HEK293 (cell line): ENCODE measurements around the gene ADGRL1.

Experiments
- CTCF ChIA-PET: fragments of 350-600 bp; formaldehyde crosslinking; extraction: SDS; loops from one replicate; lab custom pipeline; 2021; ENCODE audit warnings: antibody characterized with exemption; lab: Yijun Ruan, JAX
- POLR2A ChIA-PET: fragments of 300-600 bp; formaldehyde crosslinking; extraction: SDS; loops from one replicate; lab custom pipeline; 2020; ENCODE audit warnings: antibody characterized with exemption, inconsistent platforms; lab: Yijun Ruan, JAX
- H3K27ac ChIP-seq: fragments of 200-500 bp; sonication (Bioruptor generic); 2 replicates; pipeline ENCODE4 v1.5.1; 2014; ENCODE audit warnings: low read depth, low read length, control low read depth, inconsistent platforms; ENCODE audit errors: extremely low read depth
- H3K36me3 ChIP-seq, 2 experiments: fragments of 200-500 bp in 1 of 2; sonication (Bioruptor generic) in 1 of 2; 1 replicate in 1 of 2; 2 replicates in 1 of 2; pipeline ENCODE4 v1.5.1; 2014 to 2017; ENCODE audit warnings: inconsistent platforms in 2 of 2, low read length in 2 of 2; ENCODE audit not compliant: control insufficient read depth in 2 of 2, insufficient read depth in 1 of 2
- H3K4me1 ChIP-seq: fragments of 200-500 bp; sonication (Bioruptor generic); 2 replicates; pipeline ENCODE4 v1.5.1; 2014; ENCODE audit warnings: mild to moderate bottlenecking, low read length, inconsistent platforms; ENCODE audit not compliant: control insufficient read depth, insufficient read depth
- H3K4me3 ChIP-seq: 2 replicates; pipeline ENCODE4 v1.5.1; 2011; ENCODE audit warnings: low read depth, mild to moderate bottlenecking, control low read depth, low read length, moderate library complexity
- H3K9me3 ChIP-seq: fragments of 200-500 bp; sonication (Bioruptor generic); 2 replicates; pipeline ENCODE4 v1.5.1; 2014; ENCODE audit warnings: low read depth, low read length, inconsistent platforms; ENCODE audit not compliant: control insufficient read depth, insufficient read depth
- ATF2 ChIP-seq: fragments of 450-650 bp; formaldehyde crosslinking; IDR thresholded peaks from 2 replicates; pipeline ENCODE4 v1.5.1; 2016; ENCODE audit warnings: missing biosample characterization, missing genetic modification characterization, low read depth
- IKZF3 ChIP-seq: fragments of 450-650 bp; IDR thresholded peaks from 2 replicates; pipeline ENCODE4 v1.5.0; 2018; ENCODE audit warnings: missing biosample characterization, mild to moderate bottlenecking, missing genetic modification characterization, moderate library complexity
- INSM2 ChIP-seq: fragments of 450-650 bp; formaldehyde crosslinking; IDR thresholded peaks from 2 replicates; pipeline ENCODE4 v1.5.1; 2016; ENCODE audit warnings: missing biosample characterization, missing genetic modification characterization
- OSR2 ChIP-seq: fragments of 450-650 bp; formaldehyde crosslinking; IDR thresholded peaks from 2 replicates; pipeline ENCODE4 v1.5.1; 2016; ENCODE audit warnings: missing biosample characterization, missing genetic modification characterization
- ZNF10 ChIP-seq: fragments of 450-650 bp; formaldehyde crosslinking; IDR thresholded peaks from 2 replicates; pipeline ENCODE4 v1.5.1; 2017; ENCODE audit warnings: missing biosample characterization, missing genetic modification characterization
- ZNF121 ChIP-seq: fragments of 450-650 bp; formaldehyde crosslinking; IDR thresholded peaks from 2 replicates; pipeline ENCODE4 v1.5.1; 2016; ENCODE audit warnings: missing biosample characterization, missing genetic modification characterization
- ZNF155 ChIP-seq: fragments of 450-650 bp; formaldehyde crosslinking; IDR thresholded peaks from 2 replicates; pipeline ENCODE4 v1.5.1; 2016; ENCODE audit warnings: missing biosample characterization, missing genetic modification characterization
- ZNF16 ChIP-seq: fragments of 450-650 bp; formaldehyde crosslinking; IDR thresholded peaks from 2 replicates; pipeline ENCODE4 v1.5.1; 2016; ENCODE audit warnings: low read depth, missing biosample characterization, missing genetic modification characterization
- ZNF169 ChIP-seq: fragments of 450-650 bp; formaldehyde crosslinking; IDR thresholded peaks from 2 replicates; pipeline ENCODE4 v1.5.1; 2016; ENCODE audit warnings: missing biosample characterization, missing genetic modification characterization
- ZNF19 ChIP-seq: fragments of 450-650 bp; formaldehyde crosslinking; IDR thresholded peaks from 2 replicates; pipeline ENCODE4; 2016; ENCODE audit warnings: missing biosample characterization, missing genetic modification characterization, low read depth
- ZNF2 ChIP-seq: fragments of 450-650 bp; formaldehyde crosslinking; IDR thresholded peaks from 2 replicates; pipeline ENCODE4 v1.5.1; 2016; ENCODE audit warnings: missing biosample characterization, missing genetic modification characterization
- ZNF280D ChIP-seq: fragments of 450-650 bp; formaldehyde crosslinking; IDR thresholded peaks from 2 replicates; pipeline ENCODE4 v1.5.1; 2016; ENCODE audit warnings: missing biosample characterization, missing genetic modification characterization
- ZNF311 ChIP-seq: fragments of 450-650 bp; formaldehyde crosslinking; IDR thresholded peaks from 2 replicates; pipeline ENCODE4 v1.5.1; 2017; ENCODE audit warnings: missing biosample characterization, missing genetic modification characterization, borderline replicate concordance
- ZNF404 ChIP-seq: fragments of 450-650 bp; formaldehyde crosslinking; IDR thresholded peaks from 2 replicates; pipeline ENCODE4 v1.5.1; 2017; ENCODE audit warnings: missing biosample characterization, missing genetic modification characterization
- ZNF571 ChIP-seq: fragments of 450-650 bp; formaldehyde crosslinking; IDR thresholded peaks from 2 replicates; pipeline ENCODE4 v1.5.0; 2017; ENCODE audit warnings: missing biosample characterization, missing genetic modification characterization
- ZNF626 ChIP-seq: fragments of 450-650 bp; sonication (Bioruptor Pico); formaldehyde crosslinking; IDR thresholded peaks from 2 replicates; pipeline ENCODE4 v1.5.1; 2018; ENCODE audit warnings: missing biosample characterization, missing genetic modification characterization, inconsistent platforms
- ZNF658 ChIP-seq: fragments of 450-650 bp; formaldehyde crosslinking; IDR thresholded peaks from 2 replicates; pipeline ENCODE4; 2016; ENCODE audit warnings: missing biosample characterization, missing genetic modification characterization

The ADGRL1 gene

DNA sequence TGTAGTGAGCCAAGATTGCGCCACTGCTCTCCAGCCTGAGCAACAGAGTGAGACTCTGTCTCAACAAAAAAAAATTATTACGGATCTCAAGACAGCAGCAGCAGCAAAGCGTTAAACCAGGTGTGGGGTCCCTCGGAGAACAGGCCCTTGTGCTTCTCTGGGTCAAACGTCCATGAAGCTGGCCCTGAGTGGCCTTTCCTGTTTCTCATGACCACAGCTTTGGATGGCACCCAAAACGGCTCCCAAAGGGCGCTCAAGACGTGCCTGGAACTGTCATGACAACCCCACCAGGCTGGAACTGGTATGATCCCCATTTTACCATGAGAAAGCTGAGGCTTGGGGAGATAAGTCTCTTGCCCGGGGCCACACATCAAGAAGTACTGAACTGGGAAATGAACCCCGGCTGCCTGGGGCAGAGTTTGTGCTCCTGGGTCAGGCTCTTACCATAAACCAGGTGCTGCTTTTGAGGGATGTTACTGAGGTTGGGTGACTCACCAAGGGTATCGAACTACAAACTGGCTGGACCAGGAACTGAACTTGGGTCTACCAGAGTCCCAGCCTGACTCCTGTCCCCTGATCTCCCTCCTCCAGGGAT is 103.8 kb downstream of the ADGRL1 start:
- no peak for TF ChIP-seq ZNF280D (tag by site-specific recombination)
- no peak for TF ChIP-seq ZNF169
- no peak for TF ChIP-seq OSR2 (tag by site-specific recombination)
- TF ChIP-seq ZNF2 (tag by site-specific recombination), result no peak
- TF ChIP-seq ZNF571, result no peak
- no peak for TF ChIP-seq ZNF19 (tag by site-specific recombination)
- TF ChIP-seq ZNF16 (tag by site-specific recombination), result no peak
- no peak for TF ChIP-seq ATF2
- no peak for TF ChIP-seq ZNF626 (tag by site-specific recombination)
- TF ChIP-seq ZNF155, result no peak
- no peak for TF ChIP-seq ZNF658 (tag by site-specific recombination)
- TF ChIP-seq ZNF10 (tag by site-specific recombination), result no peak
- no peak for TF ChIP-seq ZNF404 (tag by site-specific recombination)
- no peak for TF ChIP-seq ZNF311
- TF ChIP-seq IKZF3, result no peak
- TF ChIP-seq INSM2, result no peak

GRCh38 chr19:14101003-14101545 is 104.9 kb downstream of the ADGRL1 start:
- no peak overlapping the region for H3K4me3 ChIP-seq
- TF ChIP-seq ZNF121 (tag by site-specific recombination), result peak; percentile 56; the same call in 1 of the 2 replicates
- TF ChIP-seq ZNF19 (tag by site-specific recombination), result no peak
- CTCF ChIA-PET, result interaction anchor here (0.6 to 1.1 kb wide), 2 partner anchors 23 to 26 kb away, joined by 3 to 4 read pairs; no protein-coding TSS in a partner anchor
- no peak overlapping the region for H3K27ac ChIP-seq
- no peaks in the 10 kb centered on the region for H3K9me3 ChIP-seq
- no peaks in the 10 kb centered on the region for H3K4me1 ChIP-seq
- POLR2A ChIA-PET, result no interaction called here
- peaks cover 26 to 69% of the 10 kb centered on the region in 2 experiments; a peak in 2 of 3 replicates for H3K36me3 ChIP-seq

More for the DNA sequence above, 103.8 kb downstream of the ADGRL1 start:
- CTCF ChIA-PET, result interaction anchor here (0.6 to 1.1 kb wide), 2 partner anchors 27 to 506 kb away, joined by 4 read pairs; no protein-coding TSS in a partner anchor
- POLR2A ChIA-PET, result no interaction called here
- Histone ChIP-seq H3K27ac (no peak overlapping the region), H3K9me3 (no peaks in the 10 kb centered on the region), H3K4me3 (no peak overlapping the region), H3K4me1 (no peaks in the 10 kb centered on the region), H3K36me3 (peaks cover 26 to 66% of the 10 kb centered on the region in 2 experiments; a peak in 2 of 3 replicates)
